GM21786 (cell line): ENCODE data around the gene RASEF.
"Not testable (repeated sequence)": the region's sequence is repeated elsewhere in the genome, so short reads cannot be mapped to it uniquely, and the experiment has no call there.

ENCODE experiments used
- ATAC-seq: cut with Tn5 transposase; IDR thresholded peaks from one replicate; pipeline ENCODE4 v1.9.1; 2021; ENCODE audit not compliant: unreplicated experiment

The RASEF gene

GRCh38 chr9:83062651-83063527, at the start of gene RASEF:
Gene RASEF, minus strand, starts transcription at chr9:83063142. Its CDS starts 275 bp downstream, at chr9:83062867.
- ATAC-seq: no peak

- ATAC-seq: no peak
These were observed 48.2 kb upstream of the RASEF start for GRCh38 chr9:83111169-83111568.

- ATAC-seq: no peak
These were observed 46.4 kb upstream of the RASEF start for GRCh38 chr9:83109296-83109695.

GRCh38 chr9:83108208-83108607, 45.3 kb upstream of the RASEF start:
- no peak for ATAC-seq

GRCh38 chr9:83106772-83107171, 43.8 kb upstream of the RASEF start:
- ATAC-seq: no peak

DNA sequence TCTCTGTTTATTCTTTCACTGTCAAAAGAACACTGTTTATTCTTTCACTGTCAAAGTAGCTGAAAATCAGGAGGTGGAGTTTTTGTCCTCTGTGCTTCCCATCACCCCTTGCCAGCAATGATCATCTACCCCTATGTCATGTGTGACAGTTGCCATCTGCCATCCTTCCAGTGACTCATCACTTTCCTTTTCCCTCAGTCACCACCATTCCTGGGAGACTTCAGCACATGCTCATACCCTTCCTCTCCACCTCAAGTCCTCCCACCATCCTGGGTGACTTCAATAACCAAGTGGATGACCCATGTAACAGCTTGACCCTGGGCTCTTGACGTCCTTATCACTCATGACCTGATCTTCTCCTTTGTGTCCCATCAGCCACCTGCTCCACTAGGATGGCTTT, 43.3 kb upstream of the RASEF start:
- no peak for ATAC-seq

DNA sequence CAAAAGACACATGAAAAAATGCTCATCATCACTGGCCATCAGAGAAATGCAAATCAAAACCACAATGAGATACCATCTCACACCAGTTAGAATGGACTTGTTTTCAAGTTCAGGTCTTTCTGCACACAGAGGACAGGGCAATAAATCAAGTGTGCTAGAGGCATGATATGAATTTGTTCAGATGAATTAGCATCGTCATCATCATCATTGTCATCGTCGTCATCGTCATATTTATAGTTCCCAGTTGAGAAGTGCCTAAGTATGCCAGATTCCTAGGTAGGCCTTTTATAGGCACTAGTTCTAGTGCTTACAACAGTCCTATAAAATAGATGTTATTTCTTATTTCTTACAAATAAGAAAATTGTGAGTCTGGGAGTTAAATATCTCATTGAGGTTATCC, 34.7 kb upstream of the RASEF start:
- ATAC-seq: no peak

GRCh38 chr9:83093311-83093710, 30.4 kb upstream of the RASEF start:
- ATAC-seq: not testable (repeated sequence)

- ATAC-seq: no peak
These were observed 18.9 kb upstream of the RASEF start for GRCh38 chr9:83081846-83082245.

GRCh38 chr9:83081010-83081409, 18.1 kb upstream of the RASEF start:
- no peak for ATAC-seq

DNA sequence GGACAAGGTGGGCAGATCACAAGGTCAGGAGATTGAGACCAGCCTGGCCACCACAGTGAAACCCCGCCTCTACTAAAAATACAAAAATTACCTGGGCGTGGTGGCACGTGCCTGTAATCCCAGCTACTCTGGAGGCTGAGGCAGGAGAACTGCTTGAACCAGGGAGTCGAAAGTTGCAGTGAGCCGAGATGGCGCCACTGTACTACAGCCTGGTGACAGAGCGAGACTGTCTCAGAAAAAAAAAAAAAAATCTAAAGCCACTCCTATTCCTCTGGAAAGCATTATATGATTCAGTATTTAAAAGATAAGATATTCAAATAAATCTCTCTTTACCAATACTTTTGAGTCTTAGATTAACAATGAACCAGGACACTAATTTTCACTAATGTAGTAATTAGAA, 13.0 kb upstream of the RASEF start:
- ATAC-seq: not testable (repeated sequence)

DNA sequence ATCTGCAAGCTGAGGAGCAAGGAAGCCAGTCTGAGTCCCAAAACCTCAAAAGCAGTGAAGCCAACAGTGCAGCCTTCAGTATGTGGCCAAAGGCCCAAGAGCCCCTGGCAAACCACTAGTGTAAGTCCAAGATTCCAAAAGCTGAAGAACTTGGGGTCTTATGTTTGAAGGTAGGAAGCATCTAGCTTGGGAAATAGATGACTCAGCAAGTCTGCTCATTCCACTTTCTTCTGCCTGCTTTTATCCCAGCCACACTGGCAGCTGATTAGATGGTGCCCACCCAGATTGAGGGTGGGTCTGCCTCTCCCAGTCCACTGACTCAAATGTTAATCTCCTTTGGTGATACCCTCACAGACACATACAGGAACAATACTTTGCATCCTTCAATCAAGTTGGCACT, 9.6 kb upstream of the RASEF start:
- not testable (repeated sequence) for ATAC-seq

DNA sequence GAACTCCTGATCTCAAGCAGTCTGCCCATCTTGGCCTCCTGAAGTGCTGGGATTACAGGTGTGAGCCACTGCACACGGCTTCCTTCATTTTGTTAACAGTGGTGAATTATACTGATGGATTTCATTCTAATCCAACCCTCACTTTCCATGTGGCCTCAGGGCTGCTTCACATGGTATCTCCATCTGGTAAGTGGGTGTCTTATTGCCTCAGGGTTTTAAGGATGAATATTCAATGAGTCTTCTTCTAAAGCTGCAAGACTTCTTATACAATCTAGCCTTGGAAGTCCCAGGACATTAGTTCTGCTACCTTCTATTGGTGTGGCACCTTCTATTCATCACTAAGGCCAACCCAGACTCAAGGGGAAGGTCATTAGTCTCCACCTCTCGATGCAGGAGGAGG, 8.7 kb upstream of the RASEF start:
- no peak for ATAC-seq

- ATAC-seq: no peak
These were observed 7.3 kb upstream of the RASEF start for GRCh38 chr9:83070261-83070660.

- no peak for ATAC-seq
These were observed 6.7 kb upstream of the RASEF start for GRCh38 chr9:83069651-83070050.

- no peak for ATAC-seq
These were observed 5.5 kb upstream of the RASEF start for GRCh38 chr9:83068414-83068813.

DNA sequence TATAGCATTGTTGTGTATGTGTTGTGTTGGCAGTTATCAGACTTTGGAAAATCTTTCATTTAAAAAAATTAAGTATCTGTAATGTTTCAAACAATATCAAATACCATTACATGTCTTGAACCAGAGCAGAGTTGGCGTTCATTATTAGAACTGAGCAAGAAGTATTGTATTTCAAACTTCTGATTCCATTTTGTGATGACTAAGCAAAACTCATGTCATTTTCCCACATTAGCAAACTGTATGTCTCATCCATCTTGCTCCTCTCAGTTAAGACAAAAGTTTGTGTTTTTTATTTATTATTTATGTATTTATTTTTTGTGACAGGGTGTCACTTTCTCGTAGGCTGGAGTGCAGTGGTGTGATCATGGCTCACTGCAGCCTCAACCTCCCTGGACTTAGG, 4.6 kb upstream of the RASEF start:
- no peak for ATAC-seq

DNA sequence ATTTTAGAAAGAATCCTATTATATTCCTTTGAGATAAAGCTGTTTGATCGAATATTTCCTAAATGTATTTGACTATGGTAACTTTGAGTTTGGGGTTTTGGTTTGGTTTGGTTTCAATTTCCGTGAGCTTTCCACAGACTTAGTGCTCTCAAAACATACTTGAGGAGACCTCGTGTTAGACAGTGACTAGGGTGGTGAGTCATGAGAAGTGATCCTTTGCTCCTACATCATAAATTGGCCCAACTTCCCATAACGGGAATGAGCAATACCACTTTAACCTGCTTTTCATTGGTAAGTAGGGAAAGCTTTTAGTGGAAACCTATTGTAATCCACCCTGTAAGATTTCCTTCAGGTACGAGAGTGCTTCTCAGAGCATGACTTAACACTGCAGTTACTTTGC, 3.8 kb upstream of the RASEF start:
- no peak for ATAC-seq

DNA sequence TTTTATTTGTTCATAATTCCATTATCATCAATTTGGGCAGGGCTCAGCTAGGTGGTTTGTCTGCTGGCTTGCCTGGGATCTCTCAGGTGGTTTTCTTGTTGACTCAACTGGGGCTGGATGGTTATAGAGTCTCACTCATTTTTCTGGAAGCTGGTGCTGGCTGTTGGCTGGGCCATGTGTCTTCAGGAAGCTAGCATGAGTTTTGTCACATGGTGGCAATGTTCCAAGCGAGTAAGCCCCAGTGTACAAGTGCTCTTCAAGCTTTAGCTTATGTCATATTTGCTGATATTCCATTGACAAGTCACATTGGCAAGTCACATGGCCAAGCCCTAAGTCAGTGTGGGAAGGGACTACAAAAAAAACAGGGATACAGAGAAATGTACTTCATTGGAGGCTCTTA, 2.3 kb upstream of the RASEF start:
- no peak for ATAC-seq

DNA sequence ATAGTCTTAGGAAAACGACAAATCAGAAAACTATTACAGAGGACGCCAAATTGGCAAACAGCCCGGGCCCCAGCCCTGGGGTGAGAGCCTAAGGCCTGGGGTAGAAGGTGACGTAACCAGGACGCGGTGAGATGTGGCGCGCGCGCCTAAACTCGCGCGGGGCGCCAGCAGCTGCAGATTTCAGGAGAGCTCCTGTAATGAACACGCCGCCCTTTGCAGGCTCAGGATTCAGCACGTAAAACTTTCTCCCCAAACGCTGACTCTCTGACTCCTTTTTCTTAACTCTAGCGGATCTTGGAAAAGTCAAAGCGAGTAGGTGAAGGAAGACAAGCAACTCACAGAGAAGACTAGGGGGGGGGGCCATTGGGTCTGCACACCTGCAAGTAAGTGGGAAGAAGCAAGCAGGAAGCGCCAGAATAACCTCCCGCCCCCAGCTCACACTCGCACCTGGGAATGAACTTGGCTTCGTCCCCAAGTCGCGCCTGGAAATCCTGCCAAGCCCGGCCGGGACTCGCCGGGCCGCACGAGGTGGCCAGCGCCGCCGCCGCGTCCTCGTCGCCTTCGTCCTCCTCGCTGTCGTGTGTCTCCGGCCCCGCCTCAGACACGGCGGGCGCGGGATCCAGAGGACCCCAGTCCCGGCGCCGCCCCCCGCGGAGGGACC, 822 bp downstream of the RASEF start:
- ATAC-seq: no peak

DNA sequence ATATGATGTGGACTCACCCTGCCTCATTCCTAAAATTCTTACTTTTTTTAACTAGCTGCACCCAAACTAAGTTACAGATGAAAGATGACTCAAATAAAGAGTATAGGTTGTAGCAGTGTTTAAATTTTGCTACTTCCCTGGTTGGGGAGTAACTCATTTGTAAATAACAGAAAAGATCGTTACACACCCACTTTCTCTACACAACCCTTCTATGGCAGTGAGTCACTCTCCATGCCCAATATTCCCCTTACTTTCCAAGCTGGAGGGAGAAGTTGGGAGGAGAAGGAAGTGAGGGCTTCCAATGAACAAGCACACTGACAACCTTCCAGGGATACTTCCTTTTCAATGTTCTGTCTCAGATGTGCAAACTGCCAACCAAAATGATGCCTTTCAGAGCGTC, 1.9 kb downstream of the RASEF start:
- ATAC-seq: no peak

- ATAC-seq: no peak
These were observed 2.4 kb downstream of the RASEF start for GRCh38 chr9:83060556-83060955.
